ENCODE data around the gene ANKRD23.

GRCh38 chr2:96859681-96860064 lies 15.9 kb upstream of the ANKRD23 start:
- TF ChIP-seq CTCF (conservative IDR thresholded peaks at IDR 0.05) (no peak), ZFX (IDR thresholded peaks at IDR 0.05) (no peak)
